Embryonic facial prominence (tissue), 1 donor: ENCODE measurements around the gene FAM120B.

Source experiments
- DNase-seq: peaks from one replicate; pipeline ENCODE4 v3.0.0-alpha.2; 2016; ENCODE audit errors: extremely low spot score

The FAM120B gene

DNA sequence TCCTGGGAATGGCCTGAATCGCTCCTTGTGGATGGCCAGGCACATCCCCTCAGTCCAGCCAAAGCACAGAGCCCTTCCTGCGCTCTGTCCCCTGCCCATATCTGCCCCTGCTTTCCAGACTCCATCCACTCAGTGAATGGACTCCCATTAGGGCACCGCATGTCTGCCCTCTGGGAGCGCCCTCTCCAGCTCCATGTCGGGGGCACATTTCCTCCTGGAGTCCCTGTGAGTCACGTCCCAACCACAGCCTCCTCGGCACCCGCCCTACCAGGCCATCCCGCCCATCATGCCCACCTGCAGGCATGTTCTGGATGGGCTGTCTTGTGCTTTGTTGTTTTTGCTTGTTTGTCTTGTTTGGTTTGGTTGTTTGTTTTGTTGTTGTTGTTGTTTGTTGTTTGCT is 149.8 kb downstream of the FAM120B start:
- no peak for DNase-seq
